Activated B cell treated with CpG ODN at 0.5 μM for 24 hours (primary cell): ENCODE results near the gene KCTD16. TPM values are rescaled to one million over a fixed set of nuclear protein-coding genes. Genes with fewer than 3 reads are reported as not detected.

Experiments used
- ATAC-seq: fragments of 200-7000 bp; cut with Tn5 transposase; one replicate; pipeline ENCODE4 v1.10.0; 2021; ENCODE audit warnings: low read depth, mild to moderate bottlenecking, moderate library complexity
- CTCF ChIA-PET: fragments of 350-600 bp; sonication (Branson Sonifier 250); formaldehyde crosslinking; loops from one replicate; lab custom pipeline; 2021; ENCODE audit warnings: antibody characterized with exemption; lab: Charles Lee
- POLR2A ChIA-PET: fragments of 350-600 bp; sonication (Branson Sonifier 250); formaldehyde crosslinking; loops from one replicate; lab custom pipeline; 2021; ENCODE audit warnings: antibody characterized with exemption; lab: Charles Lee
- DNase-seq: peaks from one replicate; pipeline ENCODE4 v3.0.0; 2022
- H3K27ac Mint-ChIP-seq: one replicate; pipeline ENCODE4 v1.8.0; 2020; ENCODE audit warnings: mixed read lengths
- H3K27me3 Mint-ChIP-seq: one replicate; pipeline ENCODE4 v1.8.0; 2021; ENCODE audit warnings: mixed read lengths
- H3K36me3 Mint-ChIP-seq: one replicate; pipeline ENCODE4 v1.8.0; 2021; ENCODE audit warnings: low read depth, mixed read lengths
- H3K4me1 Mint-ChIP-seq: one replicate; pipeline ENCODE4 v1.8.0; 2021; ENCODE audit warnings: mixed read lengths
- H3K4me3 Mint-ChIP-seq: one replicate; pipeline ENCODE4 v1.8.0; 2020; ENCODE audit warnings: mild to moderate bottlenecking, mixed read lengths
- H3K9me3 Mint-ChIP-seq: one replicate; pipeline ENCODE4 v1.8.0; 2020; ENCODE audit warnings: mixed read lengths
- CTCF ChIP-seq: fragments of 200-600 bp; IDR thresholded peaks from one replicate; pipeline ENCODE4 v1.8.0; 2022; ENCODE audit warnings: antibody characterized with exemption, mild to moderate bottlenecking
- intact Hi-C: fragments of 100-400 bp; cut with micrococcal nuclease; formaldehyde crosslinking; loops from one replicate; pipeline ENCODE4 v1.15.1; 2024
- total RNA-seq: library from RNA; stranded (reverse); gene quantifications from 2 replicates; pipeline ENCODE4 v1.2.3, GENCODE V29; 2022

Gene KCTD16
- total RNA-seq, 1 donor from 2014 or later = not detected

DNA sequence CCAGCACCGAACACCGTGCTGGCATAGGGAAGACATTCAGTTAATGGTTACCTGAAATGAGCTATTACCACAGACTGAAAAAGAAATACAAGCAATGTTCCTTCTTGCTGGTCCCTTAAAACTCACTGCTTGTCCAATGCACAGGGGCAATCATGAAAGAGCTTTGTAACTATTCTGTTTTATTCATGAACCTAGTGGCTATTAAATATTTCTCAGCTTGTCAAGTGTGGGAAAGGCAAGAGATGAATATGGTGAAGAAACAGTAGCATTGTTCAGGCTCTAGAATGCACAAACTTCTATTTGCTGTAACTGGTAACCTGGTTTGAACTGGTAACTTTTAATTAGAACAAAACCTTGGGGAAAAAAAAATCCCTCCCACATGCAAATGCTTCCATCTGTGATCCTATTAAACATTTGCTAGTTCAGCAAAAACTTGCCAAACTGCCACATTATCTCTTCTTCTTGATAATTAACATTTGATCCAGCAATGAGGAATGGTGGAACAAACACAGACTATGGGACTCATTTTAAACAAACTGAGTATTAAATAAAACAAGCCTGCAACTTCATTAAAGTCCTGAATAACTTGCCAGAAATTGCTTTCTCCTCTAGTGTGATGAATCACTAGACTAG, 36.4 kb upstream of the KCTD16 start:
- H3K27me3 Mint-ChIP-seq = peaks cover 9% of the 10 kb centered on the region
- CTCF ChIA-PET = no interaction called here
- ATAC-seq = no peak

GRCh38 chr5:144135113-144135762, 35.4 kb upstream of the KCTD16 start:
- intact Hi-C loops = no loop called here
- peaks cover 9% of the 10 kb centered on the region for H3K27me3 Mint-ChIP-seq
- POLR2A ChIA-PET = no interaction called here
- ATAC-seq (no peak), DNase-seq (no peak)
- no peak for TF ChIP-seq CTCF
- CTCF ChIA-PET = no interaction called here
- no peak overlapping the region for H3K27ac Mint-ChIP-seq
- H3K9me3 Mint-ChIP-seq = no peaks in the 10 kb centered on the region
- H3K4me3 Mint-ChIP-seq = no peak overlapping the region
- H3K36me3 Mint-ChIP-seq = no peaks in the 10 kb centered on the region
- H3K4me1 Mint-ChIP-seq = no peaks in the 10 kb centered on the region

More for the DNA sequence above, 36.4 kb upstream of the KCTD16 start:
- no peak overlapping the region for H3K27ac Mint-ChIP-seq
- POLR2A ChIA-PET = no interaction called here
- no peaks in the 10 kb centered on the region for H3K4me1 Mint-ChIP-seq
- no peaks in the 10 kb centered on the region for H3K9me3 Mint-ChIP-seq
- DNase-seq = no peak
- no peak overlapping the region for H3K4me3 Mint-ChIP-seq
- H3K36me3 Mint-ChIP-seq = no peaks in the 10 kb centered on the region
- TF ChIP-seq CTCF = no peak
- intact Hi-C loops = no loop called here

DNA sequence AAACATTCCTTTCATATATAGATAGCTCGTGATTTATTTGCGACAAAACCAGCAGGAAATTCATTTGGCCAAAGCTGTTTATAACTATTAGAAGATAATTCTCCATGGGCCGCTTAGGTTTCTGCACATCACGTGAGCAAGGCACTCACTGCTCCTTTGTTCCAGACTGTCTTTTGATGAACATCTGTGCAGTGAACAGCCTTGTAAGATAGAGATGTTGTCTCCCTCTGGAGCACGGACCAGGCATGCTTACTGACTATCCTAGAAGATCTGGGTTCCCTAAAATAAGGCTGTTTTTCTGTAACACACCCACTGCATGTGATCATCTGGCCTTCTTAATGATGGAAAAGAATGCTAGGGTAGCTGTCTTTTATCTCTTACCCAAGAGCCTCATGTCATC, 31.1 kb upstream of the KCTD16 start:
- no peak for TF ChIP-seq CTCF
- H3K27ac Mint-ChIP-seq = no peak overlapping the region
- CTCF ChIA-PET = interaction anchor here (0.9 to 1.3 kb wide), 2 partner anchors 9 to 64 kb away, joined by 3 read pairs; no protein-coding TSS in a partner anchor
- no peaks in the 10 kb centered on the region for H3K36me3 Mint-ChIP-seq
- H3K4me3 Mint-ChIP-seq = no peak overlapping the region
- POLR2A ChIA-PET = no interaction called here
- DNase-seq = no peak
- no peaks in the 10 kb centered on the region for H3K9me3 Mint-ChIP-seq
- intact Hi-C loops = no loop called here
- peaks cover 5% of the 10 kb centered on the region for H3K27me3 Mint-ChIP-seq
- peaks cover 17% of the 10 kb centered on the region for H3K4me1 Mint-ChIP-seq
- ATAC-seq = no peak

DNA sequence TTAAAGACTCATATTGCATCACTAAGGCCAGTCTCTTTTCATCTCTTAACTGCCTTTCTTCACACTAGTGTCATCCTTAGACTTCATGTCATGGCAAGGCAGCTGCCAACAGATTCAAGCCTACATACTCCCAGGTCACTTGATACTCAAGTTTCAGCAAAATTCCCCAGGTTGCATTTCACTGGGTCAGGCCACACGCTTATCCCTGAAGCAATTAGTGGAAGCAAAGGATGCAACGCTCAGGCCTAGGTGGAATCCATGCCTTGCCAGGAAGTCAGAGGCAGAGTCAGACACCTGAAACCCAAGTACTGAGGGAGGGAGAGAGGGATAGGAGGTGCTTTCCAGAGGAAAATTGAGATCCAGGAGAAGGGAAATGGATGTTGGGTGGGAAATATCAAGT, 29.1 kb upstream of the KCTD16 start:
- no peak for TF ChIP-seq CTCF
- H3K4me3 Mint-ChIP-seq = no peak overlapping the region
- DNase-seq (no peak), ATAC-seq (no peak)
- ChIA-PET POLR2A (interaction anchor here (1.5 kb wide), 1 partner anchor 29 kb away, joined by 3 read pairs; the partner anchor contains the start of genes KCTD16 and YIPF5), CTCF (interaction anchor here (1.0 to 1.8 kb wide), 3 partner anchors 10 to 1220 kb away, joined by 4 read pairs; partner anchors contain the start of genes KCTD16 and YIPF5)
- H3K27me3 Mint-ChIP-seq = no peaks in the 10 kb centered on the region
- H3K36me3 Mint-ChIP-seq = no peaks in the 10 kb centered on the region
- no peak overlapping the region for H3K27ac Mint-ChIP-seq
- H3K4me1 Mint-ChIP-seq = peaks cover 17% of the 10 kb centered on the region
- no peaks in the 10 kb centered on the region for H3K9me3 Mint-ChIP-seq
- intact Hi-C loops = no loop called here
